Middle frontal gyrus (tissue), 1 donor: ENCODE results near the gene NR1D1.

Source experiments
- DNase-seq: peaks from one replicate; pipeline ENCODE4 v3.0.0-alpha.2; 2015; ENCODE audit warnings: low spot score; ENCODE audit errors: extremely low spot score

The NR1D1 gene

DNA sequence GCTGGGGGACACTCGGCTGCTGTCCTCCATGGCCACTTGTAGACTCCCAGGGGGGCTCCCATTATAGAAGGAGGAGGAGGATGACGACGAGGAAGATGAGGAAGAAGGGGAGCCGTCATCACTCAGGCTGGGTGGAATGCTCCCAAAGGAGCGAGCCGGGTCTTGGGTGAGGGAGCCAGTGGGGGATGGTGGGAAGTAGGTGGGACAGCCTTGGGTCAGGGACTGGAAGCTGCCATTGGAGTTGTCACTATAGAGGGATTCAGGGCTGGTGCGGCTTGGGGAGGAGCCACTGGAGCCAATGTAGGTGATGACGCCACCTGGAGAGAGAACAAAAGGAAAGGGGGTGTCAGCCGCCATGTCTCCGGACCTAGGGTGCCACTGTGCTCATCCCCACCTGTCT is 3.3 kb downstream of the NR1D1 start:
- no peak for DNase-seq

DNA sequence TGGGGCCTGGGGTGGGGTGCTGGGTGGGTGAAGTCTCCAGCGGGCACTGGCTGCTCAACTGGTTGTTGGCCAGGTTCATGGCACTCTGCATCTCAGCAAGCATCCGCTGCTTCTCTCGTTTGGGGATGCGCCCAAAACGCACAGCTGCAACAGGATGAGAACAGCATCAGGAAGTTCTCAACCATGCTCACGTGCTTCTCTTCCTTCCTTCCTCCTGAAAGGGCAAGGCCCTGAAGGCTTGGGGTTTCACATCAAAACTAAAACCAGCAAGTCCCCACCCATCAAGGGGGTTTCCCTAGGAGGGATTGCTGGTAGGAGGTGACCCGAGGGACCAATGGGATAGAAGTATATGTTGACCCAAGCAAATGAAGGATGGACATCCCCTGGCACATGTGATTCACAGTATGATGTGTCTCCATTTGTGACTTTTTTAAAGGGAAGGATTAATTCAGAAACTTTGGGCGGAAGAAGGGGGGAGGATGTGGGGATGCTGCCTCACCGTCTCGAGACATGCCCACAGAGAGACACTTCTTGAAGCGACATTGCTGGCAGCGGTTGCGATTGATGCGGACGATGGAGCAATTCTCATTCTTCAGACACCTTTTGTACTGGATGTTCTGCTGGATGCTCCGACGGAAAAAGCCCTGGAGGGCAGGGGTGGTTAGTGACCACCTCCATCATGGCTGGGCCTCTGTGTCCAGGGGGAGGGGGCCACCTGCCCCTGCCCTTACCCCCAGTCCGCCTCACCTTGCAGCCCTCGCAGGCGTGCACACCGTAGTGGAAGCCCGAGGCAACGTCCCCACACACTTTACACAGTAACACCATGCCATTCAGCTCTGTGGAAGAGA is 4.2 kb downstream of the NR1D1 start:
- no peak for DNase-seq

- no peak for DNase-seq
Observed at GRCh38 chr17:40095351-40095943, 4.9 kb downstream of the NR1D1 start.

DNA sequence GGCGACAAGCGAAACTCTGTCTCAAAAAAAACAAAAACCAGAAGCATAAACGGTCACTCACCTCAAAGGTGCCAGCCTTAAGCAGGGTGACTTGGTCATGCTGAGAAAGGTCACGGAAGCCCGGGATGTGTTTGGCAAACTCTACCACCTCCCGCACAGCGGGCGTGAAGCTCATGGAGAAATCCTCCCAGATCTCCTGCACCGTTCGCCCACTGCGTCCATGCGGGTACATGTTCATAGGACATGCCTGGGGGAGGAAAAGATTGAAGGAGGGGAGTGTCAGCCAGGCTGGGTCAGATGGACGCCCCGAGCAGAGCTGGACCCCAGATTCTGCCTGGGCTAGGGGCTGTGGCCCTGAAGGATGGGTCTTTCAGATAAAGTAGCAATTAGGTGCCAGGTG is 5.5 kb downstream of the NR1D1 start:
- no peak for DNase-seq

DNA sequence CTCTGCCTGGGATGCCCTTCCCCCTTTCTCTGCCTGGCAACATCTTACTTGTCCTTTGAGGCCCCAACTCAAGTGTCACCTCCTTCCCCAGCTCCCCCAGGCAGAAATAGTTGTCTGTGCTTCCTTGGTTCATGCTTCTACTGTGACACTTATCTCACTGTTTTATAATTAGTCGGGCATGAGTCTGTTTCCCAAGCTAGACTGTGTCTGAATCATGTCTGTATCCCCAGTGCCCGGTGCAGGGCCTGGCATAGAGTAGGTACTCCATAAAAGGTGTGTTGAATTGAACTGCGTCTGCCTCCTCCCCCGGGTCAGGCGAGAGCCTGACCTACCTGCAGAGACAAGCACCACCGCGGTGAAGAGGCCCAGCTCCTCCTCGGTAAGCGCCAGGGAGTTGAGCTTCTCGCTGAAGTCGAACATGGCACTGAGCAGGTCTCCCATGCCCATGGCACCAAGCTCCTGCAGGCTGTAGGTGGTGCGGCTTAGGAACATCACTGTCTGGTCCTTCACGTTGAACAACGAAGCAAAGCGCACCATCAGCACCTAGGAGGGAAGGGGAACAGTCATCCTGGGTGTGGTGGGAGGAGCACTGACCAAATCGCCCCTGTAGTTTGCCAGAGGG is 6.7 kb downstream of the NR1D1 start:
- DNase-seq, result no peak

DNA sequence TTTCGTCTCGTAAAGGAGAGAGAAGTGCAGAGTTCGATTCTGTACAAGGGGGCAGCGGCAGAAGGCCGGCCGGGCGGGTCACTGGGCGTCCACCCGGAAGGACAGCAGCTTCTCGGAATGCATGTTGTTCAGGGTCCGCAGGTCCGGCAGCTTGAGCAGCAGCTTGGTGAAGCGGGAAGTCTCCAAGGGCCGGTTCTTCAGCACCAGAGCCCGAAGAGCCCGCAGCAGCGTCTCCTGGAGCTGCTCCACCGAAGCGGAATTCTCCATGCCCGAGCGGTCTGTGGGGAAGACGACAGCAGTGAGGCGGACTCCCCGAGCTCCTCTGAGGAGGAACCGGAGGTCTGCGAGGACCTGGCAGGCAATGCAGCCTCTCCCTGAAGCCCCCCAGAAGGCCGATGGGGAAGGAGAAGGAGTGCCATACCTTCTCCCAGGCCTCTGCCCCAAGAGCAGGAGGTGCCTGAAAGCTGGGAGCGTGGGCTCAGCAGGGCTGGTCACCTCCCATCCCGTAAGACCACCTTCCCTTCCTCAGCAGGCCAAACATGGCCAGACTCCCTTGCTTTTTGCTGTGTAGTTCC is 7.3 kb downstream of the NR1D1 start:
- no peak for DNase-seq

DNA sequence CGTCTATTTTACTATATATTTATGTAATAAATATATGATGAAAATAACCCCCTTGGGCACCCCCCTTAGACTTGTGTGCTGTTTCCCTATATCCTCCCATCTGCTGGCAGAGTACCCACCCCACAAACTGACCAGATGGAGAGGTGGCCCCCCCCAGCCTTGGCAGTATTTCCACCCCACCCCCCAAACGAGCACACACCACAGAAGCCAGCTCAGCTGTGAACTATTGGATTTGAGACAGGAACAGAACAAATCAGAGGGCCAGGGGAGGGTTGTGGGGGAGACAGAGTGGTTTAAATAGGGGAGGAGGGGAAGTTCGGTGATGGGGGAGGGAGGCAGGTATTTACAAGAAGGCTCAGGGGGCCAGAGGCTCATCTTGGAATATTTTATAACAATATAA is 7.8 kb downstream of the NR1D1 start:
- no peak for DNase-seq

DNA sequence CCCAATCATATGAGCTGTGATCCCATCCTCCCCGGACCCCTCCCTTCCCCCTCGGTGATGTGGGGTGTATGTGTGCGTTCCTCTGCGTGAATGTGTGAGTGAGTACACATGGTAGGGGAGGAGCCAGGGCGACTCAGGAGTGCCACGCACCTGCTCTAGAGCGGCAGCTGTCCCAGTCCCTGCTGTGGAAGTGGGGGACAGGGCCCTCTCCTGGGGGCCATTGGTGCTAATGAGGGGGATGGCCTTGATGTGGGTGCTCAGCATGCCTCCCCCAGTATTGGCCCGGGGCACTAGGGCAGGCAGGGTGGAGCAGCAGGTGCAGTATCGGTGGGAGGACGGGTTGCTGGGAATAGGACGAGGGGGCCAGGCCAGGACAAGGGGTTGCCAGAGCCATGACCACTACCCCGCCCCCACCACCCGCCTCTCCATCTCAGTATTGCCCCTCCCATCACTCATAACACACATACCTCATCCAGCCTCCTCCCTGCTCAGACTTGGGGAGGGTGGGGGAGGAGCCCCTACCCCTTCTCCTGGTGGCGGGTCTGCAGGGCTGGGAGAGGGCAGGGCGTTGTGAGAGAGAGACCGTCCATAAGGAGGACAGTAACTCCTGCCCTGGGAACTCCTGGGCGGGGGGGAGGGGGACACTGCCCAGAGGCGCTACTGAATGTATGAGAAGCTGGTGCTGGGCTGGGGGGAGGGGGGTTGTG is 8.5 kb downstream of the NR1D1 start:
- DNase-seq, result no peak

- no peak for DNase-seq
Observed at GRCh38 chr17:40090237-40091119, 9.9 kb downstream of the NR1D1 start.

DNA sequence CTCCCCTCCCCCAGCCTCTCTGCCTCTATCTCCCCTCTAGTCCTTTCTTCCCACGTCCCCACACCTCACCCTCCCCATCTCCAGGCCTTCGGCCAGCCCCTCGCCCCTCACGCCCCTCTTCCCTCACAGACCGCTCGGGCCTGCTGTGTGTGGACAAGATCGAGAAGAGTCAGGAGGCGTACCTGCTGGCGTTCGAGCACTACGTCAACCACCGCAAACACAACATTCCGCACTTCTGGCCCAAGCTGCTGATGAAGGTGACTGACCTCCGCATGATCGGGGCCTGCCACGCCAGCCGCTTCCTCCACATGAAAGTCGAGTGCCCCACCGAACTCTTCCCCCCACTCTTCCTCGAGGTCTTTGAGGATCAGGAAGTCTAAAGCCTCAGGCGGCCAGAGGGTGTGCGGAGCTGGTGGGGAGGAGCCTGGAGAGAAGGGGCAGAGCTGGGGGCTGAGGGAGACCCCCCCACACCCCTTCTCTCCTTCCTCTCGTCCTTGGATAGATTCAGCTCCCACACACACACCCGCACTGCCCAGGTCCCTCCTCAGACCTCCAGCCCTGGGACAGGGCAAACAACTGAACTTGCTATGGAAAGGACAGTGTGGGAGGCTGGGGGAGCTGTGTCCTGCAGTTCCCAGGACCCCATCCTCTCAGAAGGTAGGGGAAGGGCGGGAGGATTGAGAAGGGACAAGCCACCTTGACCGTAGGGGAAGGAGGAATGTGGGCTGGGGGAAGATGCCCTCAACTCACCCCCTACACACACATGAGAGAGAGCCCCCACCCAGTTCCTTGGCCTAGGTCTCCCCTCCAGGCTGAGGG is 11.1 kb downstream of the NR1D1 start:
- no peak for DNase-seq

- DNase-seq, result no peak
Observed at GRCh38 chr17:40087903-40088718, 12.3 kb downstream of the NR1D1 start.

GRCh38 chr17:40087049-40087794 is 13.2 kb downstream of the NR1D1 start:
- no peak for DNase-seq

DNA sequence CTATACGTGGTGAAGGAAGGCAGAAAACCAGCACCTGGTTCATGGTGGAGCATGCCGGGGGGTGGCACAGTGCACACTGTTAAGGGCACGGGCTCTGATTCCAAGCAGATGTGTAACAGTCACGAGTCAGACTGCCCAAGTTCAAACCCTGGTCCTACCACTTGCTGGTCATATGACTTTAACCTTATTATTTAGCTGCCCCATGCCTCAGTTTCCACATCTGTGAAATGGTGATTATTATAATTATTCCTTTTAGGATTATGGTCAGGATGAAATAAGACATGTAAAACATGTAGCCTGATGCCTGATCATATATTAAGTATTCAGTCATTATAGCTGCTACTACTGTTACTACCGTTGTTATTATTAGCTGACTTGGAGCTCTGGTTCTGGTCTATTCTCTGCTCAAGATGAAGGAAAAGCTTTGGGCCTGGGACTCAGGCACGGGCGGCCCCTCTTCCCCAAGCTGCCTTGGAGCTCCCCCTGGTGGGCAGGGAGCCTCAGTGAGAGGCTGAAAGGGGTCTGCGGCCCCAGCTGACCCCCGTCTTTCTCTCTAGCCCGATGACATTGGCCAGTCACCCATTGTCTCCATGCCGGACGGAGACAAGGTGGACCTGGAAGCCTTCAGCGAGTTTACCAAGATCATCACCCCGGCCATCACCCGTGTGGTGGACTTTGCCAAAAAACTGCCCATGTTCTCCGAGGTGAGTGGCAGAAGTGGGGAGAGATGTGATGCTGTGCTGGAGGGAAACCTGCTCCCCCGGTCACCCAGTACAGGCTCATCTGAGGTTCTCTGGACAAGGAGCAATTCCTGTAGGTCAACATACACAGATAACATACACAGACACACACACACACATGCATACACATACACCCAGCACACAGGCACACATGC is 14.0 kb downstream of the NR1D1 start:
- DNase-seq, result no peak

DNA sequence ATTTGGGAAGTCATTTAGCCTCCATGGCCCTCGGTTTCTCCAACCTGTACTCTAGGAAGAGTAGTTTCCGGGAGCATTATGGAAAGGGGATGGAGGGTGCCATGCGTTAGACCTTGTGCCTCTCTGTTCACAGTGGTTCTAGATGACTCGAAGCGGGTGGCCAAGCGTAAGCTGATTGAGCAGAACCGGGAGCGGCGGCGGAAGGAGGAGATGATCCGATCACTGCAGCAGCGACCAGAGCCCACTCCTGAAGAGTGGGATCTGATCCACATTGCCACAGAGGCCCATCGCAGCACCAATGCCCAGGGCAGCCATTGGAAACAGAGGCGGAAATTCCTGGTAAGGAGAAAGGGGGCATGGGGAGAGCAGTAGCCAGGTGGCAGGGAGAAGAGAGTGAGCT is 15.9 kb downstream of the NR1D1 start:
- no peak for DNase-seq

DNA sequence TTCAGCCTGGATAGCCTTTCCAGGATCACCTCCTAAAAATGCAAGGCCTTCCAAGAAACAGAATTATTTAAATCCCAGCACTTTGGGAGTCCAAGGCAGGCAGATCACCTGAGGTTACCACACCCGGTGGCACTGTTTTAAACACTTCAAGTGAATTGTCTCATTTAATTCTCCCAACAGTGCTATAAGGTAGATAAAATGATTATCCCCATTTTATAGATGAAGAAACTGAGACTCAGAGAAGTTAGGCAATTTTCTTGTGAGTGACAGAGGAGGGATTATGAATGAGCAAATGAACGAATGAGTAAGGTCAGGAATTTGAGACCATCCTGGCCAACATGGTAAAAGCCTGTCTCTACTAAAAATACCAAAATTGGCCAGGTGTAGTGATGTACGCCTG is 20.8 kb downstream of the NR1D1 start:
- DNase-seq, result no peak

- DNase-seq, result no peak
Observed at GRCh38 chr17:40076591-40076990, 23.8 kb downstream of the NR1D1 start.

DNA sequence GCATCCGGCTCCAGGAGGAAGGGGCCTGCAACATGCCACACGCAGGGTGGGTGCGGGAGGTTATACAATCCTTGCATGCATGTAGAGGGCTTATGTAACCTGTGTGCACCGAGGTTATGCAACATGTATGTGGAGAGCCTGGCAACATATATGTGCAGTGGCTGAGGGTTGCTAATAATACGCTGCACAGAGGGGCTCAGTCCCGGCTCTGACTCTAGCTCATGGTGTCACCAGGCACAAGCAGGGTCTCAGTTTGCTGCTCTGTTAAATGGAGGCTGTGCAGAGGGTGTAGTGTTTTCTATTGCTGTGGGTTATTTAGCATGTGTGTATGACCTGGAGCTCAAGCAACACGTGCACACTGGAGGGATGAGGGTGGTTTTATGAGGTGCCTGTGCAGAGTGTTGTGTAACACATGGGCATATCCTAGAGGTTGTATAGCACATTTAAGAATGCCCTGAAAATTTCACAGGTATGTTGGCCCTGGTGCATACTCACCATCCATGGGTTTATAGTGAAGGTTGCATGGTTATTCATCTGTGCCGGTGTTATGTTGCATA is 24.4 kb downstream of the NR1D1 start:
- no peak for DNase-seq
